Breast epithelium (tissue), 4 donors: ENCODE data around the gene KLHL29. TPM values are rescaled to one million over a fixed set of nuclear protein-coding genes. Genes with fewer than 3 reads are reported as not detected.
A peak's percentile ranks its signal among the peaks of the same experiment; 100 is the strongest.

Source experiments
- DNase-seq, 2 donors: peaks; one replicate each; pipeline ENCODE4 v3.0.0-alpha.2; 2019; ENCODE audit warnings: low spot score in 2 of 2
- H3K27ac ChIP-seq, 2 donors: fragments of 200-600 bp; sonication (generic) in 1 of 2; one replicate each; pipeline ENCODE4 v1.5.1; 2016 to 2019; ENCODE audit warnings: mild to moderate bottlenecking in 1 of 2
- H3K27me3 ChIP-seq, 2 donors: fragments of 200-600 bp; sonication (generic) in 1 of 2; one replicate each; pipeline versions ENCODE4 v1.5.1 to v1.6.0; 2017 to 2019; ENCODE audit warnings: control low read depth in 1 of 2, mild to moderate bottlenecking in 1 of 2
- H3K36me3 ChIP-seq: fragments of 200-600 bp; one replicate; pipeline ENCODE4 v1.5.1; 2019
- H3K4me1 ChIP-seq, 2 donors: fragments of 200-600 bp; sonication (generic); one replicate each; pipeline ENCODE4 v1.5.1; 2016 to 2019; ENCODE audit warnings: control low read depth in 1 of 2
- H3K4me3 ChIP-seq, 3 donors: fragments of 200-600 bp; sonication (generic); 1 replicate in 2 of 3; 2 replicates in 1 of 3; pipeline ENCODE4 v1.5.1; 2016 to 2019; ENCODE audit warnings: mild to moderate bottlenecking in 3 of 3, moderate library complexity in 2 of 3
- H3K9me3 ChIP-seq, 2 donors: fragments of 200-600 bp; sonication (generic) in 1 of 2; one replicate each; pipeline ENCODE4 v1.5.1; 2016 to 2019; ENCODE audit warnings: control low read depth in 1 of 2
- CTCF ChIP-seq, 3 donors: fragments of 450-650 bp; IDR thresholded peaks; one replicate each; pipeline ENCODE4 v1.5.1; 2016 to 2017; ENCODE audit warnings: antibody characterized with exemption in 3 of 3, mild to moderate bottlenecking in 3 of 3, moderate library complexity in 3 of 3
- POLR2A ChIP-seq: fragments of 450-650 bp; IDR thresholded peaks from one replicate; pipeline ENCODE4 v1.6.1; 2016; ENCODE audit warnings: antibody characterized with exemption, mild to moderate bottlenecking, moderate library complexity
- POLR2AphosphoS5 ChIP-seq, 3 donors: sonication (generic); formaldehyde crosslinking; IDR thresholded peaks; one replicate each; pipeline ENCODE4 v1.6.1; 2017; ENCODE audit warnings: antibody characterized with exemption in 3 of 3
- intact Hi-C: fragments of 100-400 bp; cut with DNase I; formaldehyde crosslinking; loops from one replicate; pipeline ENCODE4 v1.15.1; 2023; ENCODE audit warnings: low total_unique reads
- total RNA-seq, 3 donors: library from RNA; depleted of rRNA; stranded (reverse); fragments of >200 nt; gene quantifications; one replicate each; pipeline ENCODE4 v1.1.0, GENCODE V29; 2016

KLHL29 gene
- total RNA-seq, 3 donors from 2014 or later = 4.5 to 20.9 (median 14.7) TPM

- peak overlapping the region in 1 of 2 donors; percentile 48 for H3K27ac ChIP-seq
- intact Hi-C loops = no loop called here
- no peaks in the 10 kb centered on the region for H3K36me3 ChIP-seq
- TF ChIP-seq CTCF (IDR thresholded peaks at IDR 0.05) (no peak), POLR2AphosphoS5 (IDR thresholded peaks at IDR 0.05) (no peak), POLR2A (no peak)
- H3K4me3 ChIP-seq = no peak overlapping the region
- H3K27me3 ChIP-seq = no peaks in the 10 kb centered on the region
- H3K9me3 ChIP-seq = no peaks in the 10 kb centered on the region
- H3K4me1 ChIP-seq = no peaks in the 10 kb centered on the region
- DNase-seq = peak in 1 of 2 donors; percentile 17
Observed at GRCh38 chr2:23425338-23425871, 40.4 kb downstream of the KLHL29 start.

- H3K36me3 ChIP-seq = no peaks in the 10 kb centered on the region
- no peak for TF ChIP-seq CTCF (IDR thresholded peaks at IDR 0.05)
- TF ChIP-seq POLR2A = no peak
- TF ChIP-seq POLR2AphosphoS5 (IDR thresholded peaks at IDR 0.05) = no peak
- H3K9me3 ChIP-seq = no peaks in the 10 kb centered on the region
- no peak overlapping the region for H3K4me3 ChIP-seq
- DNase-seq = no peak
- H3K27ac ChIP-seq = peak overlapping the region in 1 of 2 donors; percentile 48
- H3K27me3 ChIP-seq = no peaks in the 10 kb centered on the region
- H3K4me1 ChIP-seq = no peaks in the 10 kb centered on the region
- intact Hi-C loops = no loop called here
Observed at GRCh38 chr2:23425885-23426262, 40.9 kb downstream of the KLHL29 start.

- TF ChIP-seq POLR2AphosphoS5 (IDR thresholded peaks at IDR 0.05) (no peak), POLR2A (no peak), CTCF (IDR thresholded peaks at IDR 0.05) (no peak)
- Histone ChIP-seq H3K27ac (peak overlapping the region in 1 of 2 donors; percentile 48), H3K4me3 (no peak overlapping the region), H3K9me3 (no peaks in the 10 kb centered on the region), H3K36me3 (no peaks in the 10 kb centered on the region), H3K27me3 (no peaks in the 10 kb centered on the region), H3K4me1 (no peaks in the 10 kb centered on the region)
- intact Hi-C loops = no loop called here
- DNase-seq = no peak
Observed at GRCh38 chr2:23426263-23426905, 41.4 kb downstream of the KLHL29 start.

GRCh38 chr2:23427350-23427749 lies 42.4 kb downstream of the KLHL29 start:
- Histone ChIP-seq H3K27ac (no peak overlapping the region), H3K9me3 (no peaks in the 10 kb centered on the region)
- TF ChIP-seq POLR2A (no peak), POLR2AphosphoS5 (IDR thresholded peaks at IDR 0.05) (no peak), CTCF (IDR thresholded peaks at IDR 0.05) (no peak)

GRCh38 chr2:23427976-23428375 lies 43.0 kb downstream of the KLHL29 start:
- Histone ChIP-seq H3K4me3 (no peak overlapping the region), H3K27ac (no peak overlapping the region), H3K27me3 (no peaks in the 10 kb centered on the region), H3K4me1 (no peaks in the 10 kb centered on the region), H3K9me3 (no peaks in the 10 kb centered on the region), H3K36me3 (no peaks in the 10 kb centered on the region)
- no peak for DNase-seq
- intact Hi-C loops = no loop called here
- no peak for TF ChIP-seq POLR2AphosphoS5 (IDR thresholded peaks at IDR 0.05)
- no peak for TF ChIP-seq CTCF (IDR thresholded peaks at IDR 0.05)
- no peak for TF ChIP-seq POLR2A

More at GRCh38 chr2:23427350-23427749, 42.4 kb downstream of the KLHL29 start:
- Histone ChIP-seq H3K27me3 (no peaks in the 10 kb centered on the region), H3K4me3 (no peak overlapping the region), H3K36me3 (no peaks in the 10 kb centered on the region), H3K4me1 (no peaks in the 10 kb centered on the region)
- DNase-seq = no peak
- intact Hi-C loops = no loop called here
